Hepatocyte (in vitro differentiated cells): ENCODE results near the gene KAT2B.

ENCODE experiments used
- CTCF ChIP-seq: fragments of 200-600 bp; sonication (generic); IDR thresholded peaks from 2 replicates; pipeline ENCODE4 v1.5.1; 2016; ENCODE audit warnings: antibody characterized with exemption, mild to moderate bottlenecking; ENCODE audit not compliant: poor library complexity
- EZH2 ChIP-seq: fragments of 200-600 bp; sonication (generic); IDR thresholded peaks from 2 replicates; pipeline ENCODE4 v1.6.1; 2016; ENCODE audit warnings: antibody characterized with exemption, mild to moderate bottlenecking, borderline replicate concordance

- TF ChIP-seq CTCF = no peak
- TF ChIP-seq EZH2 = no peak
Measured at GRCh38 chr3:20047976-20048883, 8.0 kb downstream of the KAT2B start.
